Liver (tissue), 5 donors: ENCODE data around the gene PAQR7. TPM values are rescaled to one million over a fixed set of nuclear protein-coding genes. Genes with fewer than 3 reads are reported as not detected.

ENCODE experiments used
- polyA plus RNA-seq, 2 donors: library from polyadenylated mRNA; stranded (reverse) in 1 of 2; unstranded in 1 of 2; fragments of 200-250 nt in 1 of 2; fragments of >200 nt in 1 of 2; fragmentation: Nextera tagmentation in 1 of 2; extraction: Ambion mirVana in 1 of 2; gene quantifications; one replicate each; pipeline versions ENCODE4 v1.2.1 to v1.2.3, GENCODE V29; 2013 to 2015
- small RNA-seq: library from RNA; depleted of rRNA; stranded (forward); fragments of <200 nt; gene quantifications from one replicate; pipeline ENCODE3, GENCODE V24; 2014
- total RNA-seq, 2 donors: library from RNA; depleted of rRNA; stranded (reverse); fragments of >200 nt; gene quantifications; one replicate each; pipeline ENCODE4 v1.2.3, GENCODE V29; 2014
- donor health status: healthy.
- donor health status: healthy.
- donor health status: healthy.

Gene PAQR7
- total and polyA plus RNA-seq, 4 donors = 1.5 to 9.0 (median 1.8) TPM

Small RNA genes lying within 50 kb of the gene (small RNA-seq; reads per million reads assigned to genes)
- gene AL033528.1 (not detected), gene RF00019 (not detected), gene SNRPFP2 (not detected)

Other genes starting within 250 kb of the PAQR7 start
- gene SELENON, start 75.5 kb downstream of the PAQR7 start, total RNA-seq = 10 to 100 TPM in 1 of 2 donors, 1 to 10 TPM in 1; 7.8 to 10.1 TPM
- gene SELENON, start 75.5 kb downstream of the PAQR7 start, polyA plus RNA-seq = 10 to 100 TPM in 1 of 2 donors, 1 to 10 TPM in 1; 4.3 to 16.1 TPM
- gene MTFR1L, start 55.8 kb downstream of the PAQR7 start, total RNA-seq = 10 to 100 TPM; 22.5 to 48.4 TPM
- 10 to 100 TPM; 33.4 to 47.1 TPM for gene MTFR1L, start 55.8 kb downstream of the PAQR7 start, polyA plus RNA-seq
- 1 to 10 TPM in 1 of 2 donors, not detected in 1; 9.0 TPM for gene AUNIP, start 16.3 kb downstream of the PAQR7 start, total RNA-seq
- under 1 TPM; 0.18 to 0.56 TPM for gene AUNIP, start 16.3 kb downstream of the PAQR7 start, polyA plus RNA-seq
- 10 to 100 TPM in 1 of 2 donors, under 1 TPM in 1; 0.75 to 40.1 TPM for gene STMN1, start 30.7 kb upstream of the PAQR7 start, total RNA-seq
- 10 to 100 TPM; 13.5 to 22.2 TPM for gene STMN1, start 30.7 kb upstream of the PAQR7 start, polyA plus RNA-seq
- 10 to 100 TPM; 10.2 to 13.8 TPM for gene PAFAH2, start 122.4 kb upstream of the PAQR7 start, total RNA-seq
- gene PAFAH2, start 122.4 kb upstream of the PAQR7 start, polyA plus RNA-seq = 10 to 100 TPM in 1 of 2 donors, 1 to 10 TPM in 1; 9.0 to 11.4 TPM
- gene EXTL1, start 146.1 kb upstream of the PAQR7 start, total RNA-seq = under 1 TPM in 1 of 2 donors, not detected in 1; under 0.01 TPM
- gene EXTL1, start 146.1 kb upstream of the PAQR7 start, polyA plus RNA-seq = not detected
- under 1 TPM; under 0.01 to 0.05 TPM for gene SLC30A2, start 170.4 kb upstream of the PAQR7 start, total RNA-seq
- gene SLC30A2, start 170.4 kb upstream of the PAQR7 start, polyA plus RNA-seq = under 1 TPM in 1 of 2 donors, not detected in 1; 0.12 TPM
- not detected for gene TRIM63, start 191.9 kb upstream of the PAQR7 start, total RNA-seq
- gene TRIM63, start 191.9 kb upstream of the PAQR7 start, polyA plus RNA-seq = under 1 TPM in 1 of 2 donors, not detected in 1; 0.03 TPM
- 1 to 10 TPM; 6.4 to 9.2 TPM for gene PDIK1L, start 236.1 kb upstream of the PAQR7 start, total RNA-seq
- 1 to 10 TPM; 3.2 TPM for gene PDIK1L, start 236.1 kb upstream of the PAQR7 start, polyA plus RNA-seq